WERI-Rb-1 (cell line): ENCODE results near the gene C19orf38.

Experiments used
- DNase-seq: peaks from one replicate; pipeline ENCODE4 v3.0.0-alpha.2; 2020
- H3K27ac ChIP-seq: fragments of 250-450 bp; sonication (Bioruptor Pico); 2 replicates; pipeline ENCODE4 v1.5.1; 2020; ENCODE audit warnings: mild to moderate bottlenecking, moderate library complexity
- H3K27me3 ChIP-seq: fragments of 250-450 bp; sonication (Bioruptor Pico); 2 replicates; pipeline ENCODE4 v1.5.1; 2021; ENCODE audit warnings: mild to moderate bottlenecking, low read depth, moderate library complexity; ENCODE audit not compliant: insufficient read depth, severe bottlenecking
- H3K36me3 ChIP-seq: fragments of 250-450 bp; sonication (Bioruptor Pico); 2 replicates; pipeline ENCODE4 v1.5.1; 2020; ENCODE audit warnings: mild to moderate bottlenecking, moderate library complexity
- H3K4me3 ChIP-seq: 2 replicates; pipeline ENCODE4 v1.5.1; 2011; ENCODE audit warnings: low read depth, mild to moderate bottlenecking, control low read depth, low read length
- H3K9me3 ChIP-seq: fragments of 250-450 bp; sonication (Bioruptor Pico); 2 replicates; pipeline ENCODE4 v1.5.1; 2021; ENCODE audit warnings: mild to moderate bottlenecking, moderate library complexity; ENCODE audit not compliant: severe bottlenecking
- CTCF ChIP-seq: IDR thresholded peaks from 2 replicates; pipeline ENCODE4 v1.5.1; 2011; ENCODE audit warnings: low read depth, mild to moderate bottlenecking, control low read depth, inconsistent platforms, low read length

Gene C19orf38, protein sequence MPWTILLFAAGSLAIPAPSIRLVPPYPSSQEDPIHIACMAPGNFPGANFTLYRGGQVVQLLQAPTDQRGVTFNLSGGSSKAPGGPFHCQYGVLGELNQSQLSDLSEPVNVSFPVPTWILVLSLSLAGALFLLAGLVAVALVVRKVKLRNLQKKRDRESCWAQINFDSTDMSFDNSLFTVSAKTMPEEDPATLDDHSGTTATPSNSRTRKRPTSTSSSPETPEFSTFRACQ

DNA sequence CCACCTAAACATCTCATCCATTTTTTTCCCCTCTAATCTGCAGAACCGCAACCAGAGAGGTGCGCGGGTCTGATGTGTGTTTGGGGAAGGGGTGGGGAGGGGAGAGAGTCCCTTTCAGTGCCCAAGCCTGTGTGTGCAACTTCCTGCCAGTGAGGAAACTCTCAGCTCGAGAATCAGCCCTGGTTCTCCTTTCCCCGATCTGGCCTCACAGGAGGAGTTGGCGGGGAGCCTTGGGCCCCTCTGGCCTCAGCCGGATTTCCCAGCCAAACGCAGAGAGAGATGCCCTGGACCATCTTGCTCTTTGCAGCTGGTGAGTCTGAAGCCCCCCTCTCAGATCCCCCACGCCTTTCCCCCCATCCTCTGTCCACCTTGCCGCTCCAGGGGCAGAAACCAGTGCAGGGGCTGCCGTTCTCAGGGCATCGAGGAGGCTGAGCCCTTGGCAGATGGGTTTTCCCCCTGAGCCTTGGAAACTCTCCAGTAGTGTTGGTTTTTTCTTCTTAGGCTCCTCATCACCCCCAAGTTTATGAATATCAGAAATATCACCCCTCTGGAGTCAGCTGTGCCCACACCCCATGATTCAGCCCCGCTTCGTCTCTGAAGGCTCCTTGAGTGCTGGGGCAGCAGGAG lies at the start of gene C19orf38:
Gene C19orf38 (plus strand): TSS at position 186 of the 627 bp plus-strand sequence. CDS start 94 bp downstream, at position 280.
- H3K27ac ChIP-seq = no peak within 1 kb of the TSS
- no peak for DNase-seq
- no peak for TF ChIP-seq CTCF

GRCh38 chr19:10800488-10800887 lies 47.7 kb upstream of the C19orf38 start:
- TF ChIP-seq CTCF = no peak
- no peak for DNase-seq
- Histone ChIP-seq H3K27me3 (no peaks in the 10 kb centered on the region), H3K27ac (no peak overlapping the region), H3K4me3 (no peak overlapping the region), H3K36me3 (peaks cover 69% of the 10 kb centered on the region), H3K9me3 (no peaks in the 10 kb centered on the region)

More for the DNA sequence above, at the start of gene C19orf38:
- Histone ChIP-seq H3K4me3 (no peak within 1 kb of the TSS), H3K36me3 (no peaks in the 10 kb centered on the region), H3K27me3 (no peaks in the 10 kb centered on the region), H3K9me3 (peaks cover 9% of the 10 kb centered on the region)

DNA sequence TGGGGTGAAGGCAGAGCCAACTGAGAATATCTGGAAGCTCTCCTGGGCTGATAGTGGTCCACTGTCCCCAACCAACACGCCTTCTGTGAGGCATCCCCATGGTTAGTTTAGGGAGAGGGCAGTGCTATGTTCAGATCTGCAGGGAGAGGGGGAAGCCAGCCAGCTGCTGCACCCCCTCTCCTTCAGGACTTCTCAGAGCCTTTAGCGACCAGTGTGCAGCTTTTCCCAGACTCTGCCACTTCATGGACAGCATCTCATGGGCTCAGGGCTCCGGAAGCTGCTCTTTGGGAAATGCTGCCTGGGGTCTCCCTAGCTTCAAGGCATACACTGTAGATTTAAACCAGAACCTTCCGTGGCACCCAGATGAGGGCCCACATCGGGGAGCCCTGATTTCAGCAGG lies 45.7 kb upstream of the C19orf38 start:
- DNase-seq = no peak
- Histone ChIP-seq H3K27me3 (no peaks in the 10 kb centered on the region), H3K9me3 (no peaks in the 10 kb centered on the region), H3K4me3 (no peak overlapping the region), H3K27ac (no peak overlapping the region), H3K36me3 (peaks cover 66% of the 10 kb centered on the region)
- no peak for TF ChIP-seq CTCF

- no peak for DNase-seq
- Histone ChIP-seq H3K27ac (no peak overlapping the region), H3K36me3 (peaks cover 63% of the 10 kb centered on the region), H3K9me3 (no peaks in the 10 kb centered on the region), H3K27me3 (no peaks in the 10 kb centered on the region), H3K4me3 (no peak overlapping the region)
- TF ChIP-seq CTCF = no peak
Observed at GRCh38 chr19:10803252-10803651, 45.0 kb upstream of the C19orf38 start.

GRCh38 chr19:10805065-10805757 lies 43.0 kb upstream of the C19orf38 start:
- Histone ChIP-seq H3K4me3 (no peak overlapping the region), H3K9me3 (no peaks in the 10 kb centered on the region), H3K27ac (peak overlapping the region; percentile 49), H3K27me3 (no peaks in the 10 kb centered on the region), H3K36me3 (peaks cover 71% of the 10 kb centered on the region)
- no peak for TF ChIP-seq CTCF
- DNase-seq = no peak
